Immature natural killer cell (primary cell): Measurements from ENCODE around the gene GGN. TPM values are rescaled to one million over a fixed set of nuclear protein-coding genes. Genes with fewer than 3 reads are reported as not detected.

Experiments
- DNase-seq, 3 donors: peaks; one replicate each; pipeline ENCODE4 v3.0.0; 2022; ENCODE audit warnings: mixed read lengths in 1 of 3
- H3K27ac Mint-ChIP-seq, 6 donors: one replicate each; pipeline ENCODE4 v1.8.0; 2020; ENCODE audit warnings: mixed read lengths in 6 of 6, mild to moderate bottlenecking in 5 of 6, inconsistent platforms in 4 of 6, moderate library complexity in 3 of 6
- H3K27me3 Mint-ChIP-seq, 3 donors: one replicate each; pipeline ENCODE4 v1.8.0; 2020 to 2021; ENCODE audit warnings: low read depth in 3 of 3, mild to moderate bottlenecking in 3 of 3, mixed read lengths in 3 of 3, moderate library complexity in 3 of 3, inconsistent platforms in 1 of 3
- H3K36me3 Mint-ChIP-seq, 3 donors: one replicate each; pipeline ENCODE4 v1.8.0; 2020; ENCODE audit warnings: mixed read lengths in 3 of 3, inconsistent platforms in 2 of 3, mild to moderate bottlenecking in 2 of 3
- H3K4me1 Mint-ChIP-seq, 2 donors: one replicate each; pipeline ENCODE4 v1.8.0; 2020; ENCODE audit warnings: inconsistent platforms in 2 of 2, mild to moderate bottlenecking in 2 of 2, mixed read lengths in 2 of 2, moderate library complexity in 1 of 2
- H3K4me3 Mint-ChIP-seq, 5 donors: one replicate each; pipeline ENCODE4 v1.8.0; 2020; ENCODE audit warnings: mild to moderate bottlenecking in 5 of 5, mixed read lengths in 5 of 5, inconsistent platforms in 3 of 5, moderate library complexity in 3 of 5
- H3K9me3 Mint-ChIP-seq, 6 donors: one replicate each; pipeline ENCODE4 v1.8.0; 2020; ENCODE audit warnings: mild to moderate bottlenecking in 6 of 6, mixed read lengths in 6 of 6, inconsistent platforms in 4 of 6, moderate library complexity in 3 of 6
- polyA plus RNA-seq, 3 donors: library from polyadenylated mRNA; unstranded; fragments of 300-500 nt; fragmentation: Illumina TruSeq; gene quantifications; one replicate each; pipeline ENCODE4 v1.2.3, GENCODE V29; 2021

Gene GGN
- polyA plus RNA-seq, 3 donors from 2014 or later = not detected

- H3K36me3 Mint-ChIP-seq = peaks cover 0 to 3% (median 0%) of the 10 kb centered on the region in 3 donors
- peaks cover 15 to 19% of the 10 kb centered on the region in 2 donors for H3K4me1 Mint-ChIP-seq
- DNase-seq = peak; percentile 94 to 96 (median 96)
- peaks cover 2 to 5% (median 3%) of the 10 kb centered on the region in 3 donors for H3K27me3 Mint-ChIP-seq
- no peaks in the 10 kb centered on the region for H3K9me3 Mint-ChIP-seq
- H3K27ac Mint-ChIP-seq = peak overlapping the region; percentile 95 to 99 (median 98)
- H3K4me3 Mint-ChIP-seq = peak overlapping the region; percentile 90 to 97 (median 96)
These were observed 51.0 kb downstream of the GGN start for GRCh38 chr19:38336638-38337359.

GRCh38 chr19:38335949-38336637, 51.7 kb downstream of the GGN start:
- H3K4me3 Mint-ChIP-seq = peak overlapping the region; percentile 90 to 97 (median 96)
- no peaks in the 10 kb centered on the region for H3K9me3 Mint-ChIP-seq
- peaks cover 15 to 16% of the 10 kb centered on the region in 2 donors for H3K4me1 Mint-ChIP-seq
- peaks cover 2 to 5% (median 3%) of the 10 kb centered on the region in 3 donors for H3K27me3 Mint-ChIP-seq
- H3K27ac Mint-ChIP-seq = peak overlapping the region; percentile 95 to 99 (median 98)
- DNase-seq = peak; percentile 88 to 90 (median 90)
- H3K36me3 Mint-ChIP-seq = peaks cover 0 to 3% (median 0%) of the 10 kb centered on the region in 3 donors

Other genes with a start within 250 kb of the GGN start
- gene DPF1, start 163.8 kb downstream of the GGN start, polyA plus RNA-seq = not detected
- gene PPP1R14A, start 131.7 kb downstream of the GGN start, polyA plus RNA-seq = 1 to 10 TPM in 2 of 3 donors, under 1 TPM in 1; 0.72 to 5.7 (median 1.9) TPM
- 10 to 100 TPM in 2 of 3 donors, 1 to 10 TPM in 1; 4.3 to 29.1 (median 22.4) TPM for gene SPINT2, start 123.5 kb downstream of the GGN start, polyA plus RNA-seq
- gene C19orf33, start 83.8 kb downstream of the GGN start, polyA plus RNA-seq = 1 to 10 TPM in 1 of 3 donors, not detected in 2; 2.8 TPM
- gene YIF1B, start 72.1 kb downstream of the GGN start, polyA plus RNA-seq = 10 to 100 TPM; 47.7 to 82.5 (median 54.9) TPM
- 1 to 10 TPM in 2 of 3 donors, under 1 TPM in 1; 0.93 to 1.2 (median 1.0) TPM for gene KCNK6, start 68.2 kb downstream of the GGN start, polyA plus RNA-seq
- gene CATSPERG, start 52.2 kb downstream of the GGN start, polyA plus RNA-seq = 10 to 100 TPM in 2 of 3 donors, 1 to 10 TPM in 1; 5.3 to 14.0 (median 11.6) TPM
- gene PSMD8, start 13.5 kb downstream of the GGN start, polyA plus RNA-seq = 100 to 1,000 TPM; 210 to 298 (median 236) TPM
- gene SPRED3, start 663 bp upstream of the GGN start, polyA plus RNA-seq = not detected
- 10 to 100 TPM; 15.7 to 29.9 (median 18.5) TPM for gene FAM98C, start 15.1 kb upstream of the GGN start, polyA plus RNA-seq
- gene RASGRP4, start 38.2 kb upstream of the GGN start, polyA plus RNA-seq = under 1 TPM in 2 of 3 donors, not detected in 1; 0.20 to 0.78 TPM
- under 1 TPM in 1 of 3 donors, not detected in 2; 0.04 TPM for gene RYR1, start 45.7 kb upstream of the GGN start, polyA plus RNA-seq
- 10 to 100 TPM; 52.1 to 98.1 (median 67.0) TPM for gene MAP4K1, start 229.9 kb upstream of the GGN start, polyA plus RNA-seq
- 100 to 1,000 TPM; 338 to 456 (median 383) TPM for gene EIF3K, start 231.2 kb upstream of the GGN start, polyA plus RNA-seq